T-helper 22 cell (primary cell): ENCODE data around the gene RNF2.

ENCODE experiments used
- DNase-seq: peaks from one replicate; pipeline ENCODE4 v3.0.0-alpha.2; 2020; ENCODE audit warnings: low read depth

RNF2 gene

DNA sequence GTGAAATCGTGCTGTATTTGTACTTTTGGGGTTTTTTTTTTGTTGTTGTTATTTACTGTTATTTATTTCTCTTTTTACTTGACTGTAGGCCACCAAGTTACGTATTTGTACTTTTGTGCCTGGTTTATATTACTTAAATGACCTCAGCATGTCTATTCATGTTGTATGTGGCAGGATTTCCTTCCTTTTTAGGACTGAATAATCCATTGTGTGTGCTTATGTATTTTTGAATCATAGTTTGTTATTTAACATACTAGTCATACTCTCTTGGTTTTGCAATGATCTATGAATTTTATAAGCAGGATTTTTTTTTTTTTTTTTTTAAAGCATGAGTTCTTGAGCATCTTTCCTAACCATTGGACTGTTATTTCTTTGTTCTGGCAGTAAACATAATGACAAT, 51.2 kb downstream of the RNF2 start:
- no peak for DNase-seq

DNA sequence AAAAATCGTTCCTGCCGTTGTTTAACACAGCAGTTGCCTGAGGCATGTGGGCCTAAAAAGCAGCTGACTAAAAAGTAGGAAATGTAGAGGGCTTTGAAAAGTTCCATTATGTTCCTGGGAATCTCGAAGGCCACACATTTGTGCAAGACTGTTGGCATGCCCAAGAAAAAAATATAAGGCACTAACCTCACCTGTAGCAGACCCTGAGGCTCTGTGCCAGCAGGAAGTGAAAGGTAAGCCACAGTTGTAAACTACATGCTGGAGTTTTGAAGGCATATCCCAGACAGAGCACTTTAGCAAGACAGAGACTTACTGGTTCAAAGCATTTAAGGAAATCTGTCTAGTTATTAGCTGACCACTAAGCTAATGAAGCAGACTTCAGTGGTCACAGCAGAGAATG, 58.7 kb downstream of the RNF2 start:
- DNase-seq, result no peak

DNA sequence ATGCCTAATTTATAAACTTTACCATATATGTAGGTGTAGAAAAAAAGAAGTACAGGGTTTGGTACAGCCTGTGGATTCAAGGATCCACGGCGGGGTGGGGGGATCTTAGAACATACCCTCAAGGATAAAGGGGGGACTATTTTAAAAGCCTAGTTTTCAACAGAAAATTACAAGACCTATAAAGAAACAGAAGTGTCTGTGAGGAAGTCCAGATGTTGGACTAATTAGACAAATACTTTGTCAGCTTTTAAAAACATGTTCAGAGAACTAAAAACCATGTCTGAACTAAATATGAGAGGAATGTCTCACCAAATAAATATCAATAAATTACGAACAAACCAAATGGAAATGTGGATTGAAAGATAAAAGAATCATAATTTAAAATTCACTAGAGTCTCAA, 59.8 kb downstream of the RNF2 start:
- no peak for DNase-seq

DNA sequence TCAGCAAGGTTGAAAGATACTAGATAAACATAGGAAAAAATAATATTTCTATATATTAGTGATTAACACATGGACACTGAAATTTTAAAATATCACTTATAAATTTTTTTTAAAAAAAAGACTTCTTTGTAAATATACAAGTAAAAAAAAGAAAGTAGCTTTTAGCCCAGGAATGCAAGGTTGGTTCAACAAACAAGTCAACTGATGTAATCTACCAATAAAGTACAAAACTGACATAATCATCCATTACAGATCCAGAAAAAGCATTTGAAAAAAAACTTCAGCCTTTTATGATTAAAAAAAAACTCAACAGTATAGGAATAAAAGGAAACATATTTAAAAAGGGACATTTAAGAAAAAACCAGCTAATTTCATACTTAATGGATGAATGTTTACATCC, 63.0 kb downstream of the RNF2 start:
- DNase-seq, result no peak

DNA sequence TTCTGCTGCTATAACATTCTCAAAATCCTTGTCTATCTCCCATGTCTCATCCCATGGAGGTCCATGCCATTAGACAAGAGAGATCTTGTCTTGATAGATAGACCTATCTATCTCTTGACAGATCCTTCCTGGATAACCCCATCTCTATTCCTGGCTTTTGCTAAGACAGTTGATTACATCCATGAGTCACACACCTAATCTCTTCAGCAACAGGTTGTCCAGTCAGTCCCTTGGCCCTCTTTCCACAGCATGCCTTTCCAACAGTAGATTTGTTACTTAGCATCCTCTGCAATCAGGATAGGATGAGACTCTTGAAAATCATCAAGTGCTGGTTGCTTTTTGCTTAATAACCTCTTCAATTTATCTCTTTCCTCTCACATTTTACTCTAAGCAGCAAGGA, 64.8 kb downstream of the RNF2 start:
- DNase-seq, result no peak

DNA sequence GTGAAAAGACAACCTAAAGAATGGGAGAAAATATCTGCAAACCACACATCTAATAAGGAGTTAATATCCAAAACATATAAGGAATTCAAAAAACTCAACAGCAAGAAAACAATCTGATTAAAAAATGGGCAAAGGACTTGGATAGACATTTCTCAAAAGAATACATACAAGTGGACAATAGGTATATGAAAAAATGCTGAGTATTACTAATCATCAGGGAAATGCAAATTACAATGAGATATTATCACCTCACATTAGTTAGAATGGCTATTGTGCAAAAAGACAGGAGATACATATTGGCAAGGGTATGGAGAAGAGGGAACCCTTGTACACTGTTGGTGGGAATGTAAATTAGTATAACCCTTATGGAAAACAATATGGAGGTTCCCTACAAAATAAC, 66.5 kb downstream of the RNF2 start:
- DNase-seq, result no peak

DNA sequence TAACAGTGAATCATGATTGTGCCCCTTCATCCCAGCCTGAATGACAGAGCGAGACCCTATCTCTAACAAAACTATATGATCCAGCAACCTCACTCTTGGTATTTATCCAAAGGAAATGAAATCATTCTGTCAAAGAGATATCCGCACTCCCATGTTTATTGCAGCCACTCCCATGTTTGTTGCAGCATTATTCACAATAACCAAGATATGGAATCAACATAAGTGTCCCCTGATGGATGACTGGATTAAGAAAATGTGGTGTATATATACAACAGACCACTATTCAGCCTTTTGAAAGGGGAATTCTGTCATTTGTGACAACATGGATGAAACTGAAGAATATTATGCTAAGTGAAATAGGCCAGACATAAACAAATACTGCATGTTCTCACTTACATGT, 67.0 kb downstream of the RNF2 start:
- no peak for DNase-seq

DNA sequence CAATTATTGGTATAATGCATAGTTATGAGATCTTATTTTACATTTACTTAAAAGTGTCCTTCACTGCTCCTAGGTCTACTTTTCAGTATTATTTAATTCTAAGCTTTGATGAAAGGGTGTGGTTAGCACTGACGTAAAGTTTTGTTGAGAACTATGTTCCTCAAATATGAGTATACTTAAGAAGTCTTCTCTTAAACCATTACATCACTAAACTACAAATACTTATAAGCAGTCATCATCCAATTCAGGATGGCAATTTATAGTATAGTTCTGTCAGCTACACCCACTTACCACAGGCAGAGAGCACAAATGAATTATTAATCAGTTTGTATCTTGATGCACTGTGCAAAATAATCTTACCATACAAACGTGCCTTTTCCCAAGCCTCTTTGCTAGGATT, 84.3 kb downstream of the RNF2 start:
- DNase-seq, result no peak

DNA sequence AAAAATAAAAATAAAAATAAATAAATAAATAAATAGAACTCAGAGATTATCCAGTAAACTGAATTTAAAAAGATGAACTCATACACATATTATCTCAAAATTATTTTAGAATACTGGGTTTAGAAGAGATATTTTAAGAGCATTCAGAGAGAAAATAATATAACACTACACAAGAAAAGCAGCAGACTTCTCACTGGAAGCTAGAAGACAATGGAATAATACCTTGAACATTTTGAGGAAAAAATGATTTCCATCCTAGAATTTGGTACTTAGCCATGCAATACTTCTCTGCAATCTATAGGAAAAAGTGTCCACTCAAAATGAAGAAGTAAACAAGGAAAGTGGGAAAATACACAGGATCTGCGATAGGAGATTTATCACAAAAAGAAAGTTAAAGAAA, 87.2 kb downstream of the RNF2 start:
- no peak for DNase-seq

DNA sequence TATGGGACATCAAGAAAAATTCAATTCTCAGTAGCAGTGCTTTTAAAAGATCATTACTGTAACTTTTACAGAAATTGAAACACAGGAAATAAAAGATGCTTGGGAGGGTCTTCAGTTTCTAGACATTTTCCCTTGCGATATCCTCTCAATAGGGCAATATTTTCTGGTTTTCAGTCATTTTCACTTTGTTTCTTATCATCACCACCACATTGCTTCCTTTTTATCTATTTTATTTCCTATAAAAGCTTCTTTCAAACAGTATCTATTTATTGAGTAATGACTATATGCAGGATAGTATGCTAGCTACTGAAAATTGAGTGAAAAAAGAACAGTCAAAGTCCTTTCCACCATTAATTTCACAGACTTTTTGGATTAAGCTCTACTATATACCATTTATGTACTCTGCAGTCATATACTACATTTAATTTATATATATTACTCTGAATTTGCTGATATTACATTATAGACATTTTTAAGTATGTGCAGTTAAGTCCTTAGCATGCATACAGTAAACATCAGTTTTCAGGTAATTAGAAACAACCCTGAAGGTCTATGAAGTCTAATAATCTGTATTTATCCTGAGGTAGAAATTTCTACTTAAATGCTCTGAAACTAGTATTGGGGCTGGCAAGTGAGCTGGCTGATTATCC, 92.7 kb downstream of the RNF2 start:
- no peak for DNase-seq

DNA sequence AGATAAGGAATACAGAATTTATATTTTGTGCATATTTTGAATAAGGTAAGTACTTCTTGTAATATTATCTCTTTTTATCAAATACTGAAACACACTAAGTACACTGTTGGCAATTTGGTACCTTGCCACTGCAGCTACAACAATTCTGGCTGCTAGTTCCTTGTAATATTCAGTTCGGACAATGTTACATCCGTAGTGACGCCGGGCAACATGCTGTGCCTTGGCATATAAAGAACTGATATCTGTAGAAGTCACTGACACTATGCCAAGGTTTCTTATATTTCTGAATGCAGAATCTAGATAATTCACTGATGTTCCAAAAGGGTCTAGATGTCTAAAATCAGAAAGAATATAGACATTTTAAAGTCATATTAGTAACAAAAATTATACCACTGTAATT, 93.9 kb downstream of the RNF2 start:
- no peak for DNase-seq

DNA sequence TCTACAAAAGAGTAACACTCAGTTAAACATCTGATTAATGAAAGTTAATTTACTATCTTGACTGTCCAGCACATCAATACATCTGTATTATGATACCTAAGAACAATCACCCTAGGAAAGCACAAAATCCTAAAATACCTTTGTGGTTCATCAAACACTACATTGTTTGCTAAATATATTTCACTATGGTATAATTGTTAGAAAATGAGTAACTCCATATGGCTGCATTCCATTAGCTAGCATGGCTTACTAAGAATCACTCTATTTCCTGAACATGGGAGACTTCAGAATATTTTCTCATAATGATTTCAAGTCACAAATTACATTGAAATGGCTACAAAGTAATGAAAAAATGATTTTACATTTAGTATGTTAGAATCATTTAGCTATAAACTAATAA, 98.9 kb downstream of the RNF2 start:
- no peak for DNase-seq

DNA sequence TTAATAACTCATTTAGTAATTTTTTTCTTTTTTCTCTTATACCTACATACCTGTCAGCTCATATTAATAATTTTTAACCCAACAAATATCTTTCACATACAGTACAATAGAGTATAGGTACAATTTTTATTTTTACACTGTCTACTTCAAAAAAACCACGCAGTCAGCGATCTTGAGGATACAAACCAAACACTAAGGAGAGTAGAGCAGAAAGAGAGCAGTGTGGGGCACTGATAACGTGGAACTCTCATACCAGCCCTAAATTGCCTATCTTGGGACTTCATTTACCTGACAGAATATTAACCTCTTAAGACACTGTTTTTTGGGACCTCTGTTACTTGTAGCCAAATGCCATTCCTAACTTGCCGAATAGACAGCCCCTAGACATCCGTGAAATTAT, 105.9 kb downstream of the RNF2 start:
- DNase-seq, result no peak
